Measurements from ENCODE around the gene TAGLN3. TPM values are rescaled to one million over a fixed set of nuclear protein-coding genes. Genes with fewer than 3 reads are reported as not detected.
A peak's percentile ranks its signal among the peaks of the same experiment; 100 is the strongest.

The TAGLN3 gene
- polyA plus RNA-seq, 4 donors = 1.4 to 3.5 (median 2.2) TPM

- no peak for DNase-seq (ENCODE audit: low read depth in 4 of 4, low spot score in 3 of 4)
Observed at GRCh38 chr3:111975131-111975530, 23.6 kb upstream of the TAGLN3 start.

DNA sequence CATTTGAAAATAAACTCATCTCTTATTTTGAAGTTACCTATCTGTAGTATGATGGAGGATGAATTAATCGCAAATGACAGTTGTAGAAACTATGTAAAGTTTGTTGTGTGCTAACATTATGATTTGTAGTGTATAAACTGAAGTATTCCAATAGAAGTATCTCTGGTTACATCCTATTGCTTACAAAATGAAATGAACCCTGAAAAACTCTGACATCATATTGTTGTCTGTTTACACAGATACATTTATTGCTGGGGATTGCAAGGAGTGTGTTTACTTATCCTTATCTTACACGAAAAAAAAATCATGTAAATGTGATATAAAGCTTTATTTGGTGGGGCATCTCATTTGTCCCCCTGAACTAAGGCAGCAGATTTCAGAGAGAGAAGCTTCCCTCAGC is 22.5 kb upstream of the TAGLN3 start:
- no peak for DNase-seq (ENCODE audit: low read depth in 4 of 4, low spot score in 3 of 4)

- peak; percentile 94 to 99 (median 96) for DNase-seq (ENCODE audit: low read depth in 4 of 4, low spot score in 3 of 4)
Observed at GRCh38 chr3:111978583-111979433, 19.9 kb upstream of the TAGLN3 start, which contains the start of gene ABHD10. Gene ABHD10 (plus strand): TSS chr3:111979026. CDS start chr3:111979062, 36 bp downstream.

DNA sequence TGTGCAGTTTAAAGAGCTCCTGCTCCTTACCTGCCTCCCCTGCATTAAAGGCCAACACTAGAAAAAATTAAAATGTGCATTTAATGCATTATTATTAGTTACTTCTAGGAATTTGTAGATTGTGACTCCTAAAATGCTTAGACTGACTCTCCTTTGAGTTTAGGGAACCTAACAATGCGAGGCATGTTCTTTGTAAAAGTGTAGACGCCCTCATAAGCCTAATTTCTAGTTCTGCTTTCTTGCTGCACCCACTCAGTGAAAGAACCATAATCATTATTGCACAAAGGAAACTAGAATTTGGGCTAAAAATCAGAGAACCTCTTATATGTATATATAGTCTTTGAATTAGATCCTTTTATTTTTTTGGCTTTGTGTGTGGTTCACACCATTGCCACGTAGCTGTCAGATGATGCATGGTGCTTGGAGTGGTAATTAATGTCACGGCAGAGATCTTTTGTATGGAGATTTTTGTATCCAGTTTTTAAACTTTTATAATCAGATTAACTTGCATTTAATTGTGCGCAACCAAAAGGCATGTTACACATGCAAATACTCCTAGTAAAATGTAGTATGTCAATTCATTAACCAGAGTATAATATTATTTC is 19.2 kb upstream of the TAGLN3 start:
- no peak for DNase-seq (ENCODE audit: low read depth in 4 of 4, low spot score in 3 of 4)

- no peak for DNase-seq (ENCODE audit: low read depth in 4 of 4, low spot score in 3 of 4)
Observed at GRCh38 chr3:111980716-111981456, 17.8 kb upstream of the TAGLN3 start.

GRCh38 chr3:111981457-111981763 is 17.3 kb upstream of the TAGLN3 start:
- DNase-seq (ENCODE audit: low read depth in 4 of 4, low spot score in 3 of 4) = no peak

DNA sequence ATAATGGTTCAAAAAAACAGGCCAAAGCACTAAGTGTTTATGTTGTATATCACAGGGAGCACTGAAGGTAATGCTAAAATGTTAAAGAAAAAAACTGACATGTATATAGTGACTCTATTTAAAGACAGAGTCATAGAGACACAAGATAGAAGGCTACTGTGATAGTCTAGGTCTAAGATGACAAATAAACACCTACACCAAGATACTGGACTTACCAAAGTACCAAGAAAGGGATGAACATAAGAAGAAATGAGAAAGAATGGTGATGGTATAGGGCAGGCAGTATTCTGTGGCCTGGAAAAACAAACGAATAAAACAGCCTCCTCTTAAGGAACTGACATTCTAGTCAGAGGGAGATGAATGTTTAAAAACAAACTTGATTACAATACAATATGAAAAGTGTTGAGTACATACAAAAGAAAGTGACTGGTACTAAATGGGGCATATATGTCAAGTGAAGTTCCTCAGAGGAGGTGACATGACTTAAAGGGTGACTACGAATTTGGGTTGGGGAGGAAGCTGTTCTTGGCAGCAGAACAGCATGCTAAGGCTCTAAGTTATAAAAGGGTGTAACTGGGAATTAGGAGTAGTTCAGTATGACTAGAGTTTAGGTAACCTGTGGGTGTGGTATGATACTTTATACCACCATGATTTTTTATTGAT is 14.0 kb upstream of the TAGLN3 start:
- DNase-seq (ENCODE audit: low read depth in 4 of 4, low spot score in 3 of 4) = no peak

DNA sequence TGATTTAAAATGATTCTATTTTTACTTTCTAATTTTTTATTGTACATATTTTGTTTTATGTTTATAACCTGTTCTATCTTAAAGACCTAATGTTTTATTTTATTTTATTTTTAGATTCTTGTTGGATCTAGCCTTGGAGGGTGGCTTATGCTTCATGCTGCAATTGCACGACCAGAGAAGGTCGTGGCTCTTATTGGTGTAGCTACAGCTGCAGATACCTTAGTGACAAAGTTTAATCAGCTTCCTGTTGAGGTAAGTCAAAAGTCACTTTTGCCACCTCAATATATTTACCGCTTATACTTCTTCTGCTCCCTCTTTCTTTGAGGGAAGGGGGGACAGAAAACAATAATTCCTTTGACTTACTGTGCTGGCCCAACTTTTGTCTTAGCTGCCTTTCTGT is 11.9 kb upstream of the TAGLN3 start:
- no peak for DNase-seq (ENCODE audit: low read depth in 4 of 4, low spot score in 3 of 4)

- DNase-seq (ENCODE audit: low read depth in 4 of 4, low spot score in 3 of 4) = no peak
Observed at GRCh38 chr3:111989061-111989678, 9.6 kb upstream of the TAGLN3 start.

DNA sequence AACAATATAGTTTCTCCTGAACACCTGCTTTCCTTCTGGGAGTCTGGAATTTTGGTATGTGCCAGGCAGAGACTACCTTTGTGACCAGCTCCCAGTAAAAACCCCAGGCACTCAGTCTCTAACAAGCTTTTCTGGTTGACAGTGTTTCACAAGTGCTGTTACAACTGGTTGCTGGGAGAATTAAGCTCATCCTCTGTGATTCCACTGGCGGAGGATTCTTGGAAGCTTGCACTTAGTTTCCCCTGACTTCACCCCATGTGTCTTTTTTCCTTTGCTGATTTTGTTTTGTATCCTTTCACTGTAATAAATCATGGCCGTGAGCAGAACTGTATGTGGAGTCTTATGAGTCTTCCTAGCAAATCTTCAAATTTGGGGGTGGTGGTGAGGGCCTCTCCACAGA is 5.7 kb upstream of the TAGLN3 start:
- DNase-seq (ENCODE audit: low read depth in 4 of 4, low spot score in 3 of 4) = no peak

GRCh38 chr3:111999484-112000324 is 982 bp downstream of the TAGLN3 start:
- DNase-seq (ENCODE audit: low read depth in 4 of 4, low spot score in 3 of 4) = no peak

DNA sequence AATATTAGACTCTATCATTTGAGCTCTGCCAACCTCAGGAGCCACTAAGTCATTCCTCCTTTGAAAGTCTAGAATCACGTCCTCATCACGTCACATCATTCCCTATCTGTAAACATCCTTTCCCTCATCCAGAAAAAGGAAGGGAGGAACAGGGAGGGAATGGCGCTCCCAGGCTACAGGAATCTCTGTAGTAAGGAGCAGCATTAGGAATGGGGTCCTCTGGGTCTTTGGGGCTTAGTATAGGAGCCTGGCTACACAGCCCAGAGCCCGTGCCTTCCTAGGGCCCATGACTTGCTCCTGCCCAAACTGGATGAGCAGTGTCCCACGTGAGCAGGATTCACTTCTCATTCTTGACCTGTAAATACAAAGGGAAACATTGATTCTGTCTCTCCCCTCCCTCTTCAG is 1.6 kb downstream of the TAGLN3 start:
- DNase-seq (ENCODE audit: low read depth in 4 of 4, low spot score in 3 of 4) = no peak

DNA sequence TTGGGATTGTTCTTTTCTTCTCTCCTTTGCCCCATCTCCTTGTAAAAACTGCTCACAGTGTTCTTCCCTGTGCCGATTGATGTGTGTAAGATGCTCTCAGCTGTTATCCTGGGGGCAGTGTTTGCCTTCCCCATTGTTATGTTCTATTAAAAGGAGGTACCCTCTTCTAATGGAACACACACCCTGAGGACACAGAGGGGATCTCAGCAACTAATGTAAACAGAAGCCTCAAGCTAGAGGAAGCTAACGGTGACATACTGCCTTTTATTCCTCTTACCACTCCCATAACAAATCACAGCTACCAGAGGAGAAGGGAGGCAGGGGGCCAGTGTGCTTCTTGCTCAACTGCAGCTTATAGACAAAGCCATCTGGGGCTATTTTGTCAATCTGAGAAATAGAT is 2.2 kb downstream of the TAGLN3 start:
- DNase-seq (ENCODE audit: low read depth in 4 of 4, low spot score in 3 of 4) = no peak

DNA sequence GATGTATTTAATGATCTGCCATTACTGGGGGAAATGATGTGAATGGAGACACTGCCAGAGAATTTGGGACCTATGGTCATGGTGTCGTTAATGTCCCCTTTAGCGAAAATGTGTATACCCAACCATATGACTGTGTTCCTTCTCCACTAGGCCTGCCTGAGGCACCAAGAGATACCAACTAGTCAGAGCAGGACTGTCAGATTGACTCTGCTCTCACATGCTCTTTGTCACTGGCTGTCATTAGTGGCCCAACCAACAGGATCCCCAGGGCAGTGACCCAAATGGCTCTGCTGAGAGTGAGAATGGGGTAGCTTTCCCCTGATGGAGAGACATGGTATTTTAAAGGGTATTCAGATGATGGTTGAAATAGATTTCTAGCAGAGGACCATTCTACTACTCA is 2.8 kb downstream of the TAGLN3 start:
- DNase-seq (ENCODE audit: low read depth in 4 of 4, low spot score in 3 of 4) = no peak

DNA sequence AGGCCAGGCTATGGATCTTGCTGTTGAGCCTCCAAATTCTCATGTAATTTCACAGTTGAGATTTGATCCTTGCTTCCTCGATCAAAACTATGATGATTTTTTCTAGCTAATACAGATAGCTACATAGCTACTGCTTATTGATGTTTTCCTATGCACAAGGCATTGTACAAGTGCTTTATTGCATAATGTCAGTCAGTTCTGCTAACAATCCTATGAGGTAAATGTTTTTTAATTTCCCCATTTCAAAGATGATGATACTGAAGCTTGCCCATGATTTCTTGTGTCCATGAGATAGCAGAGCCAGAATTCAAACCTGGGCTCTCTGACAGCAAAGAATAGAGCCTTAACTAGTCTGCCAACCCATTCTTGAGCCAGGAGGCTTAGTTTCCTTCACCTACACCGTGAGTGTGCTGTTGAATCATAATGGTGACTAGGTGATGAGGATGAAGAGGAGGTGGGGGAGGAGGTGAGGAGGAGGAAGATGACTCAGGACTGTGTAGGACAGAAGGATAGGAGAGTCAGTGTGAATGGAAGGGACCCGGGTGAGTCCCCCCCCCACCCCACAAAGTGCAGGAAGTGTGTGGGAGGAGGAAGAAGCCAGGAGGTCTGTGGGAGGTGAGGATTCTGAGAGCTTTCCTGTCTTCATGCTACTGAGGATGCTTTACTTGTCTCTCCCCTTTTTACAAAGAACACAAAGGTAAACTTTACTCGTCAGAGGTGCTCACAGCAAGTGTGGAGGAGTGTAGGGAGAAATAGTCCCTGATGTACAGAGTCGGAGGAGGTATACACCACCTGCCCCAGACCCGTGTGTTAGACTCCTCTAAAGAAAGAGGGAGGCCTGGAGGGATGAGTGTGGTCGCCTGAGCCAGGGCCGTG is 3.6 kb downstream of the TAGLN3 start:
- no peak for DNase-seq (ENCODE audit: low read depth in 4 of 4, low spot score in 3 of 4)

DNA sequence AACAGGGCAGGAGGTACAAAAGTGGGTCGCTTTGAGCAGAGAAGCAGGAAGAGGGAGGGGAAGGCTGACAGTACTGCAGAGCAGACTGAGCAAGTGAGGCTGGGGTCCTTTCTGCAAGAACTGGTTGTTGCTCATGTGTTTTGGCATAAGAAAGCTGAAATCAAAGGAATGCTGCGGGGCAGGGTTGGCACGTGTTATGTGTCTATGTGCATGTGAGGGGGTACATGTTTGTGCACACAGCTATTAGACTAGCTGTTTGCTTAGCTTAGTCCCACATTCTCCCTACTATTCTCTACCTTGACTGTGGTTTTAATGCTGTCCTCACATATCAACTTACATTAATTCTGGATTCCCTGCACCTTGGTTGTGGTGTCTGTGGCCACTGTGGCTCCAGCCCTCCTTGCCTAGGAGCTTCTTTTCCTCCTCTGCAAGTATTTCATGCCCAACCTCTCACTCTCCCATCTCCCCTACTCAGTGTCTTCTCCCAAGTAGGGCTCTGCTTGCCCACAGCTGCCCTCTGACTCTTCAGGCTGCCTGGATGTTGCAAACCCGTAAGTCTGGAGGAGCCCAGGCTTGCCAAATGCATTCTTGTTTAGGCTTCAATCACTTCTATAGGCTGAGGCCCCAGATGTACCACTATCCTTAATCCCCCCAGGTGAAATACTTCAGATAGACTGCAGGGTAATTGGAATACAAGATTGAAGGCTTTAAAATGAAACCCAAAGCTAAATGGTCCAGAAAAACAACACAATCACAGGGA is 4.8 kb downstream of the TAGLN3 start:
- no peak for DNase-seq (ENCODE audit: low read depth in 4 of 4, low spot score in 3 of 4)

DNA sequence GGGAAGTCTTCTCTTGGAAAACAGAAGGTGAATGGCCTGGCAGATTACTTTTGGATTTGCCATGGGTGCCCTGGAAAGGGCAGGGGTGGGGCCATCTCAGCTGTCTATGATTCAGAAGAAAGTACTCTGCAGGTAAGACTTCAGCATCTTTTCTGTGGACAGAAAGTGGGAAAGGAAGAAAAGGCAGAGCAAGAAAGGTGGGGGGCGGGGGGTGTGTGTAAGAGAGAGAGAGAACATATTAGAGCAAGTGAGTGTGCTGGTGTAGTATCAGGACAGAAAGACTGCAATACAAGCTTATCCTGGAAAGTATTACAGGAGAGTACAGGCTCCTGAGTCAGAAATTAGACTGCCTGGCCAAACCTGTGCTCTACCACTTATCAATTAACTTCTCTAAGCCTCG is 5.5 kb downstream of the TAGLN3 start:
- DNase-seq (ENCODE audit: low read depth in 4 of 4, low spot score in 3 of 4) = no peak

DNA sequence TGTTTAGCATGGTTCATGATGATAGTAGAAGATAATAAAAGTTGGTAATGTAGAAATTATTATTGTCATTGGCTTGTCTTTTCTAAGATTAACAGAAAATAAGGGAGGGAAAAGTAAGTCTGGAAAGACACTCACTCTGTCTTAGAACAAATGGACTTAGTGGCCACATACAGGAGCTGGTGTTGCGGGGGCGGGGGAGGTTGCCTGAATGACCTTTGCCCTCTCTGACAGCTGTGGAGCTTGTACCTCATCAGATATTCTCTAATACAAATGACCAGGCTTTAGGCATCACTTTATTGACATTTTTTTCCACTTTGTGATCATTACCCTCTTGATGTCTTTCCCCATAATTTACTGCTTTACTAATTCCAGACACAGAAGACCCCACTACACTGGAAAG is 5.9 kb downstream of the TAGLN3 start:
- no peak for DNase-seq (ENCODE audit: low read depth in 4 of 4, low spot score in 3 of 4)

Data from left renal pelvis (tissue), 4 donors.